HUES48 (cell line): ENCODE data around the gene RANBP3L.

Experiments
- H3K27ac ChIP-seq: one replicate; pipeline ENCODE4 v1.7.0; 2013; ENCODE audit warnings: low read depth, low read length, inconsistent platforms
- H3K27me3 ChIP-seq: 2 replicates; pipeline ENCODE4 v1.6.1; 2013; ENCODE audit warnings: mild to moderate bottlenecking, low read length; ENCODE audit not compliant: control insufficient read depth, insufficient read depth
- H3K36me3 ChIP-seq: 2 replicates; pipeline ENCODE4 v1.6.1; 2013; ENCODE audit warnings: low read length; ENCODE audit not compliant: control insufficient read depth, insufficient read depth
- H3K4me1 ChIP-seq: 2 replicates; pipeline ENCODE4 v1.6.1; 2013; ENCODE audit warnings: mild to moderate bottlenecking, low read length; ENCODE audit not compliant: control insufficient read depth, insufficient read depth
- H3K4me3 ChIP-seq: 2 replicates; pipeline ENCODE4 v1.5.1; 2013; ENCODE audit warnings: mild to moderate bottlenecking, low read depth, low read length
- H3K9ac ChIP-seq: 2 replicates; pipeline ENCODE4 v1.6.1; 2013; ENCODE audit warnings: mild to moderate bottlenecking, low read depth, low read length, moderate library complexity
- H3K9me3 ChIP-seq: 2 replicates; pipeline ENCODE4 v1.6.1; 2013; ENCODE audit warnings: low read length; ENCODE audit not compliant: control insufficient read depth, insufficient read depth

Gene RANBP3L

GRCh38 chr5:36281626-36282025, 20.1 kb downstream of the RANBP3L start:
- Histone ChIP-seq H3K27me3 (0 out of 2 replicates have a peak, but pooled peaks cover 2% of the 10 kb centered on the region), H3K9ac (no peak overlapping the region), H3K9me3 (no peaks in the 10 kb centered on the region), H3K4me1 (no peaks in the 10 kb centered on the region), H3K27ac (no peak overlapping the region), H3K36me3 (no peaks in the 10 kb centered on the region), H3K4me3 (no peak overlapping the region)

- Histone ChIP-seq H3K9ac (no peak overlapping the region), H3K9me3 (no peaks in the 10 kb centered on the region), H3K36me3 (no peaks in the 10 kb centered on the region), H3K4me1 (peaks cover 7% of the 10 kb centered on the region; the same call in 1 of the 2 replicates), H3K27ac (no peak overlapping the region), H3K4me3 (no peak overlapping the region), H3K27me3 (0 out of 2 replicates have a peak, but pooled peaks cover 2% of the 10 kb centered on the region)
These were observed 22.5 kb downstream of the RANBP3L start for GRCh38 chr5:36279054-36279698.

DNA sequence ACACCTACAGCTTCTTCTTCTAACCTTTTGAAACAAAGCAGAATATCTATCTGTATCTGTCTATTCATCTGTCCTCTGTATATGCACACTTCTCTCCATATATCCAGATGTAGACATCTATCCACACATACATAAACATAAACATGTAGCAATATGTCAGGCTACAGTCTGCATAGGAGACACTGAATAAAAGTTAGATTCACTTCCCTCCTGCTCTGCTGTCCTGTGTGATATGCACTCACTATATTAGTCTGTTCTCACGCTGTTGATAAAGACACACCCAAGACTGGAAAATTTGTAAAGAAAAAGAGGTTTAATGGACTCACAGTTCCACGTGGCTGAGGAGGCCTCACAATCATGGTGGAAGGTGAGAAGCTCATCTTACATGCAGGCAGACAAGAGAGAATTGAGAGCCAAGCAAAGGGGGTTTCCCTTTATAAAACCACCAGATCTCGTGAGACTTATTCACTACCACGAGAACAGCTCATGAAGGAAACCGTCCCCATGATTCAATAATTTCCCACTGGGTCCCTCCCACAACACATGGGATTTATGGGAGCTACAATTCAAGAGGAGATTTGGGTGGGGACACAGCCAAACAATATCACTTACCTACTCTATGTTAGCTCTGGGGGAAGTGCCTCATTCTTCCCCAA, 24.1 kb downstream of the RANBP3L start:
- no peak overlapping the region for H3K4me3 ChIP-seq
- peaks cover 9% of the 10 kb centered on the region; the same call in 1 of the 2 replicates for H3K4me1 ChIP-seq
- 0 out of 2 replicates have a peak, but pooled peaks cover 2% of the 10 kb centered on the region for H3K27me3 ChIP-seq
- H3K36me3 ChIP-seq: no peaks in the 10 kb centered on the region
- no peak overlapping the region for H3K27ac ChIP-seq
- no peaks in the 10 kb centered on the region for H3K9me3 ChIP-seq
- no peak overlapping the region for H3K9ac ChIP-seq

- no peak overlapping the region for H3K9ac ChIP-seq
- no peak overlapping the region for H3K27ac ChIP-seq
- peaks cover 9% of the 10 kb centered on the region; the same call in 1 of the 2 replicates for H3K4me1 ChIP-seq
- H3K9me3 ChIP-seq: no peaks in the 10 kb centered on the region
- H3K36me3 ChIP-seq: no peaks in the 10 kb centered on the region
- H3K27me3 ChIP-seq: 0 out of 2 replicates have a peak, but pooled peaks cover 2% of the 10 kb centered on the region
- H3K4me3 ChIP-seq: no peak overlapping the region
These were observed 24.8 kb downstream of the RANBP3L start for GRCh38 chr5:36276864-36277263.

GRCh38 chr5:36273809-36274526, 27.7 kb downstream of the RANBP3L start:
- Histone ChIP-seq H3K4me1 (peaks cover 9% of the 10 kb centered on the region; the same call in 1 of the 2 replicates), H3K9ac (no peak overlapping the region), H3K27me3 (0 out of 2 replicates have a peak, but pooled peaks cover 2% of the 10 kb centered on the region), H3K9me3 (no peaks in the 10 kb centered on the region), H3K27ac (no peak overlapping the region), H3K4me3 (no peak overlapping the region), H3K36me3 (no peaks in the 10 kb centered on the region)

DNA sequence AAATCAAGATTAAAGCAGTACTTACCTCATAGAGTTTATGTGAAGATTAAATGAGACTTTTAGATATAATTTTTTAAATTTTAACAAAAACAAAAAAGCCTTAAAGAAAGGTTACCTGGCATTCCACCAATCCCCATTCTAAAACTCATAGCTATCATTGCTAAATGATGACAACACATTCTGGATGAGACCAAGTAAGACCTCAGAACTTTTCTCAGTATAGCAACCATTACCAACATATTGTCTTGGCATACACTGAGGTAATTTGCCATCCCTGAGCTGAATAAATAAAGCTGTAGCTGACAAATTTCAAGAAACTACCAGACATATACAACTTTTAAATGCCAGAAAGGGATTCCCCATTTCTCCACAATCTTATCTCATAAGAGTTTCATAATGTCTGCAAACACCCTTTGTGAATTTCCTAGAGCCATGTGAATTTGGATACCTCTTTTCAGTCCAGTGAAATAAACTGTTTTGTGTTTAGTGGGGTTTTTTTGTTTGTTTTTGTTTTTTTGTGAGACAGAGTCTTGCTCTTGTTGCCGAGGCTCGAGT, 29.5 kb downstream of the RANBP3L start:
- Histone ChIP-seq H3K4me1 (peaks cover 9% of the 10 kb centered on the region; the same call in 1 of the 2 replicates), H3K9ac (no peak overlapping the region), H3K27ac (no peak overlapping the region)

GRCh38 chr5:36270876-36271575, 30.7 kb downstream of the RANBP3L start:
- no peaks in the 10 kb centered on the region for H3K36me3 ChIP-seq
- no peaks in the 10 kb centered on the region for H3K27me3 ChIP-seq
- no peak overlapping the region for H3K9ac ChIP-seq
- H3K27ac ChIP-seq: no peak overlapping the region
- no peaks in the 10 kb centered on the region for H3K9me3 ChIP-seq
- peaks cover 9% of the 10 kb centered on the region; the same call in 1 of the 2 replicates for H3K4me1 ChIP-seq
- H3K4me3 ChIP-seq: no peak overlapping the region

More for the DNA sequence above, 29.5 kb downstream of the RANBP3L start:
- 0 out of 2 replicates have a peak, but pooled peaks cover 2% of the 10 kb centered on the region for H3K27me3 ChIP-seq
- H3K9me3 ChIP-seq: no peaks in the 10 kb centered on the region
- H3K36me3 ChIP-seq: no peaks in the 10 kb centered on the region
- no peak overlapping the region for H3K4me3 ChIP-seq

- no peak overlapping the region for H3K27ac ChIP-seq
- no peak overlapping the region for H3K9ac ChIP-seq
- H3K36me3 ChIP-seq: no peaks in the 10 kb centered on the region
- H3K4me1 ChIP-seq: peaks cover 9% of the 10 kb centered on the region; the same call in 1 of the 2 replicates
- H3K4me3 ChIP-seq: no peak overlapping the region
- no peaks in the 10 kb centered on the region for H3K9me3 ChIP-seq
- no peaks in the 10 kb centered on the region for H3K27me3 ChIP-seq
These were observed 31.5 kb downstream of the RANBP3L start for GRCh38 chr5:36270175-36270574.

GRCh38 chr5:36269478-36269877, 32.2 kb downstream of the RANBP3L start:
- Histone ChIP-seq H3K27ac (no peak overlapping the region), H3K36me3 (no peaks in the 10 kb centered on the region), H3K27me3 (no peaks in the 10 kb centered on the region), H3K9me3 (no peaks in the 10 kb centered on the region), H3K4me1 (peaks cover 5% of the 10 kb centered on the region; the same call in 1 of the 2 replicates), H3K9ac (no peak overlapping the region), H3K4me3 (no peak overlapping the region)

DNA sequence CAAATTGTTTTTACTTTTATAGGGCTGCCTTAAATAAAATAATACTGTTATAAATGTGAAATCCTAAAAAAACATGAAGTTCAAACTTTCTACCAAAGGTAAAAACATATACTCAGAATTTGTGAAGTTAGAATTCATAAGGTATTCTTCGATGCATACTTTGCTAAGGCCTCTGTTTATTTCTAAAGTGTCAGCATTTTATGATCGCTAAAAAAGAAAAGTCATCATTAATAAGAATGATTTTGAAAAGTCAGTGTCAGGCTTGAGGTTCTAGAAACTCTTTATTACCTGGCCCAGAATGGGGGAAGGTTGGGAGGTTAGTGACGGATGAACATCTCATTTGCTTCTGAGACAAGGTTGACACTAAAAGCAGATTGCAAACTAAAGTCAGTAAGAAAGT, 33.8 kb downstream of the RANBP3L start:
- H3K27ac ChIP-seq: no peak overlapping the region
- H3K9me3 ChIP-seq: no peaks in the 10 kb centered on the region
- no peak overlapping the region for H3K4me3 ChIP-seq
- no peaks in the 10 kb centered on the region for H3K27me3 ChIP-seq
- no peaks in the 10 kb centered on the region for H3K36me3 ChIP-seq
- H3K4me1 ChIP-seq: no peaks in the 10 kb centered on the region
- H3K9ac ChIP-seq: no peak overlapping the region
